AG09309 (cell line): ENCODE results near the gene PTPRB.

Experiments used
- DNase-seq: peaks from one replicate; pipeline ENCODE4 v3.0.0-alpha.2; 2010; ENCODE audit warnings: low read depth
- H3K4me3 ChIP-seq: 2 replicates; pipeline ENCODE4 v1.5.1; 2011; ENCODE audit warnings: mild to moderate bottlenecking, low read depth, low read length, moderate library complexity; ENCODE audit not compliant: control insufficient read depth
- CTCF ChIP-seq: IDR thresholded peaks from 2 replicates; pipeline ENCODE4 v1.5.1; 2011; ENCODE audit warnings: mild to moderate bottlenecking, low read depth, low read length, inconsistent platforms; ENCODE audit not compliant: insufficient read depth, control insufficient read depth; ENCODE audit errors: missing control alignments

The PTPRB gene

DNA sequence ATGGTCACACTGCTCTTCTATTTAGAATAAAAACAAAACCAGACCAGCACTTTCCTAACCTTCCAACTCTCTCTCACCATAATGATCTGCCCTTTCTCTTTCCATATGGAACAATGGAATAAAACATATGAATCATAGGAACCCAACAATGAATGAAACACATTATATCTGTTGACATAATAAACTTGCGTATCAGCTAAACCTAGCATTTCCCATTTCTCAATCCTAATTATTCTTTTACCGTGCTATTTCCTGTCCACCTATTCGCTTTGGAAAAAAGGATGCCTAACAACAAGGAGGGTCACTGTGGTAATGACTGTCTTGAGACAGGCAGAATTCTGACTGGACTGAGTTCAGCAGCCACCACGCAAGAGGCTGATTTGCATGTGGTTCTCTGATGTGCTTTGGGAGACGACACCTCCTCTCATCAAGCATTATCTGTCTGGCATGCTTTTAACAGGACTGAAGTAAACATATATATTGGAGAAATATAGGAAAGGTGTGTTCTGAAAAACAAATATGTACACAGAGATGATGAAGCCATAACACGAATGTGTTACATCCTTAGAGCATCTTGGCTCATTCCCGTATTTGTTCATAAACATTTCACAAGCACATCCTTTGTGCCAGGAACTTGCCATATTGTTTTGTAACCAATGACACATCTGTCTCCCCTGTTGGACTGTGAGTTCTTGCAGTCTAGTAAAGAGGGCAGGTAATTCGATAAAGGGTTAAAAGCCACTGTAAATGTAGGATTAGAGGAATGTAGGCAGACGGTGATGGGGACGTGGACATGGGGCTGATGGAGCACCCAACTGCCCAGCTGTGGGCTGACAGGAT, 87.7 kb downstream of the PTPRB start:
- TF ChIP-seq CTCF = no peak
- H3K4me3 ChIP-seq = no peak overlapping the region
- DNase-seq = peak; percentile 8

DNA sequence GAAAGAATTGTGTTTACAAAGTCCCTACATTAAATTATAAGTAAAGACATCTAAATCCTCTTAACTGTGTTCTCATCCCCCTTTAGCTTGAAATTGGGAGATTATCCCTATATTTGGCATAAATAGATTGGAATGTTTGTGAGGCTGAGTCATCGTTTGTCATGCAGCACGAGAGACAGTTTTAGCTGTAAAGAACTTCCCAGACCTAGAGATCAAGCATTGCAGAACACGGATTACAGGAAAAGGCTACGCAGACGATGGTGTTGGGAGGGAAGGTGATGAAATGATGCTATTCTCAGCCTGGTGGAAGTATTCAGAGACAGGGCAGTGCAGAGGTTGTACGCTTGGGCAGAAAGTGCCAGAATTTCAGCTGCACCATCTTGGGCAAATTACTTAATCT, 93.8 kb downstream of the PTPRB start:
- H3K4me3 ChIP-seq = no peak overlapping the region
- TF ChIP-seq CTCF = no peak
- DNase-seq = peak; percentile 91

- no peak for DNase-seq
- H3K4me3 ChIP-seq = no peak overlapping the region
- TF ChIP-seq CTCF = no peak
Observed at GRCh38 chr12:70540996-70541395, 96.2 kb downstream of the PTPRB start.

GRCh38 chr12:70536650-70537049, 100.6 kb downstream of the PTPRB start:
- no peak for TF ChIP-seq CTCF
- no peak for DNase-seq

DNA sequence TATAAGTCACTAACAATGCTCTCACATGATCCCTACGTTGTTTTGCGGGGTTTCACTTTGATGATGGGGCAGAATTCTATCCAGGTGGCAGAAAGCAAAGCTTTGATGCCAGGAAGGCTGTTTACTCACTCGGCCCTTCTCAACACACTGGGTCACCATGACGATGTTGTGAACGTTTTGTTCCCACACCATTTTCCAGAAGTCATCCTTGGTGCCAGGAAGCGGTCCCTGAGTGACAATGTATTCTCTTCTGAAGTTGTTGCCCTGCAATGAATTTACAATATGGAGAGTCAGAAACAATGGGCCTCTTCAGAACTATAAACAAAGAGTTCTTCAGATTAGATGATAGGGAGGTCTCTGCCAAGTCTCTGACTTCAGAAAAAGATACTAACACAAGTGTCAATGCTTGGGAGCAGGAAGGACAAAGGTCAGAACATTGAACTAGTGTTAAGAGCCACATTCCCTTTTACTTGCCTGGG, 101.3 kb downstream of the PTPRB start:
- DNase-seq = no peak
- TF ChIP-seq CTCF = no peak
- H3K4me3 ChIP-seq = no peak overlapping the region

More at GRCh38 chr12:70536650-70537049, 100.6 kb downstream of the PTPRB start:
- no peak overlapping the region for H3K4me3 ChIP-seq

GRCh38 chr12:70534466-70534865, 102.8 kb downstream of the PTPRB start:
- no peak overlapping the region for H3K4me3 ChIP-seq
- no peak for TF ChIP-seq CTCF
- DNase-seq = no peak
